K562 (cell line): ENCODE data around the gene KCNQ2.

Experiments
- ATF3 ChIP-seq, 2 experiments: fragments of 450-650 bp in 1 of 2; sonication (generic) in 1 of 2; formaldehyde crosslinking in 1 of 2; IDR thresholded peaks in 1 of 2; conservative IDR thresholded peaks in 1 of 2; 2 replicates each; pipeline versions ENCODE4 v1.6.1 to v1.8.1; 2016 to 2023; ENCODE audit warnings: mild to moderate bottlenecking in 2 of 2, moderate library complexity in 2 of 2, inconsistent platforms in 1 of 2, missing genetic modification reagents in 1 of 2
- CHD7 ChIP-seq: fragments of 200-600 bp; sonication (generic); IDR thresholded peaks from one replicate; pipeline ENCODE4 v1.6.1; 2012; ENCODE audit warnings: mild to moderate bottlenecking, low read depth, low read length, inconsistent platforms
- EZH2 ChIP-seq: IDR thresholded peaks from 2 replicates; pipeline ENCODE4 v1.6.1; 2012; ENCODE audit warnings: low read depth, mild to moderate bottlenecking, inconsistent platforms, low read length, borderline replicate concordance
- FOXK2 ChIP-seq, 2 experiments: fragments of 450-650 bp; IDR thresholded peaks in 1 of 2; conservative IDR thresholded peaks in 1 of 2; 2 replicates each; pipeline ENCODE4 v1.6.1; 2016; ENCODE audit warnings: low read depth in 2 of 2, mild to moderate bottlenecking in 1 of 2
- JUND ChIP-seq, 2 experiments: IDR thresholded peaks; 2 replicates in 1 of 2; 3 replicates in 1 of 2; pipeline ENCODE4 v1.6.1; 2011; ENCODE audit warnings: borderline replicate concordance in 2 of 2, low read depth in 2 of 2, low read length in 2 of 2, improper control_type of control experiment in 1 of 2, missing biosample characterization in 1 of 2, missing genetic modification characterization in 1 of 2, missing genetic modification reagents in 1 of 2
- MECOM ChIP-seq: fragments of 250-450 bp; sonication (Bioruptor Pico); IDR thresholded peaks from 2 replicates; pipeline ENCODE4 v1.8.0; 2022; ENCODE audit warnings: inconsistent platforms
- NBN ChIP-seq: fragments of 450-650 bp; IDR thresholded peaks from 2 replicates; pipeline ENCODE4 v1.6.1; 2016; ENCODE audit warnings: low read depth, mild to moderate bottlenecking
- RFX5 ChIP-seq: IDR thresholded peaks from 2 replicates; pipeline ENCODE4 v1.6.1; 2011; ENCODE audit warnings: low read depth, mild to moderate bottlenecking, improper control_type of control experiment, low read length
- SFPQ ChIP-seq: fragments of 200-400 bp; formaldehyde crosslinking; IDR thresholded peaks from 2 replicates; pipeline ENCODE4 v1.6.1; 2017; ENCODE audit warnings: mild to moderate bottlenecking, low read depth, low read length, moderate library complexity
- ZFP36 ChIP-seq: fragments of 150-350 bp; IDR thresholded peaks from 2 replicates; pipeline ENCODE4 v1.6.1; 2018; ENCODE audit warnings: low read length, low read depth; ENCODE audit not compliant: partially characterized antibody
- ZNF263 ChIP-seq: sonication (generic); formaldehyde crosslinking; IDR thresholded peaks from 2 replicates; pipeline ENCODE4 v1.8.0; 2022; ENCODE audit warnings: mild to moderate bottlenecking, missing genetic modification reagents, borderline replicate concordance
- ZNF639 ChIP-seq, 2 experiments: fragments of 200-800 bp in 1 of 2; sonication (Bioruptor generic) in 1 of 2; sonication (generic) in 1 of 2; formaldehyde crosslinking in 1 of 2; IDR thresholded peaks in 1 of 2; conservative IDR thresholded peaks in 1 of 2; 2 replicates each; pipeline versions ENCODE4 v1.5.0 to v1.6.1; 2016 to 2020; ENCODE audit warnings: missing compliant biosample characterization in 1 of 2, missing genetic modification characterization in 1 of 2, missing genetic modification reagents in 1 of 2

GRCh38 chr20:63356511-63356910 is 115.9 kb downstream of the KCNQ2 start:
- TF ChIP-seq MECOM (CRISPR knock-in tag), result no peak
- no peak for TF ChIP-seq ATF3 (IDR thresholded peaks at IDR 0.05)
- no peak for TF ChIP-seq ATF3 (CRISPR knock-in tag; conservative IDR thresholded peaks at IDR 0.05)
- no peak for TF ChIP-seq ZNF639 (CRISPR knock-in tag; conservative IDR thresholded peaks at IDR 0.05 in 1 of 2, IDR thresholded peaks at IDR 0.05 in 1 of 2)
- no peak for TF ChIP-seq ZFP36
- no peak for TF ChIP-seq EZH2
- TF ChIP-seq JUND (IDR thresholded peaks at IDR 0.05; ENCODE audit: borderline replicate concordance, low read depth, low read length), result no peak
- TF ChIP-seq JUND (tag; IDR thresholded peaks at IDR 0.05; ENCODE audit: borderline replicate concordance, low read depth, low read length), result no peak
- no peak for TF ChIP-seq FOXK2 (conservative IDR thresholded peaks at IDR 0.05 in 1 of 2, IDR thresholded peaks at IDR 0.05 in 1 of 2; ENCODE audit: low read depth in 2 of 2)
- no peak for TF ChIP-seq NBN
- no peak for TF ChIP-seq CHD7
- TF ChIP-seq RFX5, result no peak
- no peak for TF ChIP-seq ZNF263 (CRISPR knock-in tag)
- TF ChIP-seq SFPQ, result no peak
